ENCODE data around the gene EML5. TPM values are rescaled to one million over a fixed set of nuclear protein-coding genes. Genes with fewer than 3 reads are reported as not detected.

EML5 gene
- polyA plus RNA-seq (2012; ENCODE audit: insufficient read depth, insufficient read length, low read depth), result 14.0 TPM

DNA sequence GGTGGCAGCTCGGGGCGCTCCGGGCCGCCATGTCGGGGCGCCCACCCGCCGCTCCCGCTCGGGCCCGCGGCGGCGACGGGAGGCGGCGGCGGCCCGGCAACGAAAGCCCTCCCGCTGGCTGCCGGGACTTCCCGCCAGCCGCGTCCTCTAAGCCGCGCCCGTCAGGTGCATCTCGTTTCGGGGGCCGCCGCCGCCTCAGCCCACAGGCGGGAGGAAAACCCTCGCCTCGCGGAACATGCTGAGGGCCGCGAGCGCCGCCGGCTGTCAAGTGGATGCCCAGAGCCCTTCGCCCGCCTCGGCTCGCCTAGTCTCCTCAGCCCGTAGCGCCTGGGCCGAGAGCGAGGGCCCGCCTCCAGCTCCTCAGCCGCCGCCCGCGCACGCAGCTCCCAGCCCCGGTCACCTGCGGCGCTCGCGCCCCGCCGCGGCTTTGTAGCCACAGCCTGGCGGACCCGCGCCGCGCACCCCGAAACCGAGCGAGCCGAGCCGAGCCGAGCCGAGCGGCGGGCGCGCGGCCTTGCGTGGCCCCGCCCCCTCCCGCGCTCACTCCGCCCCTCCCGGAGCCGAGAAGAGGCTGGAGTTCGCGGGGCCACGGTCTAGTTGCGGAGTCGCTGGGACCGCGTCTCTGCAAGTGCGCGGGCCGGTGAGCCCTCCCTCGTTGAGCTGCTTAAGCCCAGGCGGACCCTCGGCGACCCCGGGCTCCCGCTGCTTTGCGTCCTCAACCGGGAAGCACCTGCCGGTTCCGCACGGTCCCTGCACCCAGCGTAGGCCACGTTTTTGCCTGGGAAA, at the start of gene EML5:
TSS of gene EML5 (minus strand) at position 481 of the 786 bp plus-strand sequence. CDS start at position 31, 450 bp downstream.
- H3K36me3 ChIP-seq, result peaks cover 16% of the 10 kb centered on the region
- no peaks in the 10 kb centered on the region for H3K27me3 ChIP-seq
- TF ChIP-seq, protein P1, sequence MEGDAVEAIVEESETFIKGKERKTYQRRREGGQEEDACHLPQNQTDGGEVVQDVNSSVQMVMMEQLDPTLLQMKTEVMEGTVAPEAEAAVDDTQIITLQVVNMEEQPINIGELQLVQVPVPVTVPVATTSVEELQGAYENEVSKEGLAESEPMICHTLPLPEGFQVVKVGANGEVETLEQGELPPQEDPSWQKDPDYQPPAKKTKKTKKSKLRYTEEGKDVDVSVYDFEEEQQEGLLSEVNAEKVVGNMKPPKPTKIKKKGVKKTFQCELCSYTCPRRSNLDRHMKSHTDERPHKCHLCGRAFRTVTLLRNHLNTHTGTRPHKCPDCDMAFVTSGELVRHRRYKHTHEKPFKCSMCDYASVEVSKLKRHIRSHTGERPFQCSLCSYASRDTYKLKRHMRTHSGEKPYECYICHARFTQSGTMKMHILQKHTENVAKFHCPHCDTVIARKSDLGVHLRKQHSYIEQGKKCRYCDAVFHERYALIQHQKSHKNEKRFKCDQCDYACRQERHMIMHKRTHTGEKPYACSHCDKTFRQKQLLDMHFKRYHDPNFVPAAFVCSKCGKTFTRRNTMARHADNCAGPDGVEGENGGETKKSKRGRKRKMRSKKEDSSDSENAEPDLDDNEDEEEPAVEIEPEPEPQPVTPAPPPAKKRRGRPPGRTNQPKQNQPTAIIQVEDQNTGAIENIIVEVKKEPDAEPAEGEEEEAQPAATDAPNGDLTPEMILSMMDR (IDR thresholded peaks at IDR 0.05; ENCODE audit: low read depth, low read length), result peak; percentile 12; the same call in 1 of the 2 replicates

DNA sequence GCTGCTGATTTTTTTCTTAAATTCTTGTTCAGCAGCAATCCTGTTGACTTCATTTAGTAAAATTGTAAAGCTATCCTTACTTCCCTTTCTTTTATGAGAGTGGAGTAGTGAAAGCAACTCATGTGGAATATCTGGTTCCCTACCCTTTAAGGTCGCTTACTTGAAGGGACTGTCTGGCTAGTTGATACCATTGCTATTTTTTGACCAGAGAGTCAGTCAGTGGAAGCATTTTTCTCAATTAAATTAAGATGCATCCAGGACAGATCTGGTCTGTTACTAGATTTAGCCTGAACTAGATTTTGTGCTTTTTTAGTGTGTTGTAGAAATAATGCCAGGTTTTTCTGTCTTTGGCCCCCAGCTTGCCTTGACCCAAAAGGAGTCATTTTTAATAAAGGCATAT, 49.7 kb upstream of the EML5 start:
- Histone ChIP-seq H3K27me3 (no peaks in the 10 kb centered on the region), H3K36me3 (peaks cover 61% of the 10 kb centered on the region), H3K4me1 (peaks cover 25% of the 10 kb centered on the region), H3K4me3 (ENCODE audit: low read depth, low read length) (peak overlapping the region; percentile 52), H3K9me3 (no peaks in the 10 kb centered on the region)
- TF ChIP-seq, protein P1 (IDR thresholded peaks at IDR 0.05; ENCODE audit: low read depth, low read length), result no peak
- DNase-seq, result no peak

More for the DNA sequence above, at the start of gene EML5:
- Histone ChIP-seq H3K4me3 (ENCODE audit: low read depth, low read length) (peak within 1 kb of the TSS; percentile 99), H3K9me3 (no peaks in the 10 kb centered on the region), H3K4me1 (no peaks in the 10 kb centered on the region)
- peak; percentile 96 for DNase-seq

GRCh38 chr14:88841741-88842140, 49.0 kb upstream of the EML5 start:
- no peaks in the 10 kb centered on the region for H3K9me3 ChIP-seq
- no peaks in the 10 kb centered on the region for H3K27me3 ChIP-seq
- TF ChIP-seq, protein P1 (IDR thresholded peaks at IDR 0.05; ENCODE audit: low read depth, low read length), result no peak
- peak overlapping the region; percentile 52 for H3K4me3 ChIP-seq (ENCODE audit: low read depth, low read length)
- peaks cover 54% of the 10 kb centered on the region for H3K36me3 ChIP-seq
- no peak for DNase-seq
- H3K4me1 ChIP-seq, result peaks cover 25% of the 10 kb centered on the region

GRCh38 chr14:88840926-88841325, 48.2 kb upstream of the EML5 start:
- H3K36me3 ChIP-seq, result peaks cover 46% of the 10 kb centered on the region
- TF ChIP-seq, protein P1 (IDR thresholded peaks at IDR 0.05; ENCODE audit: low read depth, low read length), result no peak
- H3K4me3 ChIP-seq (ENCODE audit: low read depth, low read length), result peak overlapping the region; percentile 52
- peaks cover 23% of the 10 kb centered on the region for H3K4me1 ChIP-seq
- H3K9me3 ChIP-seq, result no peaks in the 10 kb centered on the region
- no peaks in the 10 kb centered on the region for H3K27me3 ChIP-seq
- peak; percentile 74 for DNase-seq

DNA sequence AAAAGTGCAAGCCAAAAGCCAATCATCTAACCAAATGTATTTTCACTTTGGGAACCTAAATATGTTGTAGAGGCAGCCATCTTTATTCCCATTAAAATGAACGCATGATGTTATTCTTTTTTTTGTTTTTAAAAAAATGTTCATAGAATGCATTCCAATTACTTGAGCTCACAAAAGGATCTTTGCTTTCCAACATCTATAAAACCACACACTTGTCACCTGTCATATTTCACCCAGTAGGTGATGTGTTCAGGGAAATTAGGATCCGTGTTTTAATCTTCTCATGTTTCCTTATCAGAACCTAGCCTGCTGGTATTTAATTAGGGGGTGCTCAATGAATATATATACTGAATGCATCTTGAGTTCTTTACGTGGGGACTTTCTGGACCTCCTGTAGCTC, 45.3 kb upstream of the EML5 start:
- Histone ChIP-seq H3K4me3 (ENCODE audit: low read depth, low read length) (no peak overlapping the region), H3K27me3 (no peaks in the 10 kb centered on the region), H3K4me1 (peaks cover 34% of the 10 kb centered on the region), H3K36me3 (peaks cover 18% of the 10 kb centered on the region), H3K9me3 (no peaks in the 10 kb centered on the region)
- TF ChIP-seq, protein P1 (IDR thresholded peaks at IDR 0.05; ENCODE audit: low read depth, low read length), result no peak
- no peak for DNase-seq

- Histone ChIP-seq H3K4me3 (ENCODE audit: low read depth, low read length) (no peak overlapping the region), H3K36me3 (peaks cover 18% of the 10 kb centered on the region), H3K27me3 (no peaks in the 10 kb centered on the region), H3K4me1 (peaks cover 38% of the 10 kb centered on the region), H3K9me3 (no peaks in the 10 kb centered on the region)
- TF ChIP-seq, protein P1 (IDR thresholded peaks at IDR 0.05; ENCODE audit: low read depth, low read length), result peak; percentile 45
- no peak for DNase-seq
Measured at GRCh38 chr14:88837495-88837894, 44.7 kb upstream of the EML5 start.
